Small intestine (tissue), 7 donors: ENCODE data around the gene NR4A3. TPM values are rescaled to one million over a fixed set of nuclear protein-coding genes. Genes with fewer than 3 reads are reported as not detected.

ENCODE experiments used
- DNase-seq, 2 donors: peaks; one replicate each; pipeline versions ENCODE4 v3.0.0 to v3.0.0-alpha.2; 2013
- FAIRE-seq: peaks from 2 replicates; lab custom pipeline; 2012; peaks lifted over from hg19 to GRCh38; lab: Jason Lieb, UNC
- H3K27ac ChIP-seq, 3 donors: one replicate each; pipeline ENCODE4 v1.5.1; 2013; ENCODE audit warnings: low read length in 2 of 3, mild to moderate bottlenecking in 2 of 3, control low read depth in 1 of 3, inconsistent platforms in 1 of 3, low read depth in 1 of 3, moderate library complexity in 1 of 3
- H3K27me3 ChIP-seq, 3 donors: one replicate each; pipeline ENCODE4 v1.6.1; 2013; ENCODE audit warnings: low read length in 3 of 3, inconsistent platforms in 1 of 3; ENCODE audit not compliant: control insufficient read depth in 3 of 3, insufficient read depth in 3 of 3
- H3K36me3 ChIP-seq, 3 donors: one replicate each; pipeline ENCODE4 v1.6.1; 2013; ENCODE audit warnings: low read length in 3 of 3, inconsistent platforms in 1 of 3, low read depth in 1 of 3, mild to moderate bottlenecking in 1 of 3, moderate library complexity in 1 of 3; ENCODE audit not compliant: control insufficient read depth in 3 of 3, insufficient read depth in 2 of 3
- H3K4me1 ChIP-seq, 3 donors: one replicate each; pipeline ENCODE4 v1.6.1; 2013; ENCODE audit warnings: low read length in 2 of 3, inconsistent platforms in 1 of 3, low read depth in 1 of 3, mild to moderate bottlenecking in 1 of 3, moderate library complexity in 1 of 3; ENCODE audit not compliant: control insufficient read depth in 3 of 3, insufficient read depth in 2 of 3
- H3K4me3 ChIP-seq, 3 donors: one replicate each; pipeline ENCODE4 v1.5.1; 2013; ENCODE audit warnings: low read length in 3 of 3, control low read depth in 1 of 3, inconsistent platforms in 1 of 3, low read depth in 1 of 3, mild to moderate bottlenecking in 1 of 3, moderate library complexity in 1 of 3
- H3K9me3 ChIP-seq, 2 donors: one replicate each; pipeline ENCODE4 v1.6.1; 2013; ENCODE audit warnings: low read depth in 1 of 2, low read length in 1 of 2; ENCODE audit not compliant: control insufficient read depth in 2 of 2, insufficient read depth in 1 of 2
- WGBS, 3 donors: extraction: QIAGEN DNeasy Blood & Tissue Kit; methylation state at CpG; one replicate each; pipeline ENCODE4 v1.1.7; 2013; 5-methylcytosine and 5-hydroxymethylcytosine counted together
- polyA plus RNA-seq, 4 donors: library from polyadenylated mRNA; stranded (reverse) in 3 of 4; unstranded in 1 of 4; fragments of 200-250 nt in 3 of 4; fragments of 120-200 nt in 1 of 4; gene quantifications; one replicate each; pipeline versions ENCODE4 v1.2.1 to v1.2.3, GENCODE V29; 2013
- donor health status: healthy with polysubstance abuse.
- donor health status: control.
- donor health status: control.
- donor health status: Bipolar disorder and iron deficiency.
- donor health status: healthy.

The NR4A3 gene
- polyA plus RNA-seq, 4 donors = 0.28 to 1.0 (median 0.81) TPM; not detected in 1

DNA sequence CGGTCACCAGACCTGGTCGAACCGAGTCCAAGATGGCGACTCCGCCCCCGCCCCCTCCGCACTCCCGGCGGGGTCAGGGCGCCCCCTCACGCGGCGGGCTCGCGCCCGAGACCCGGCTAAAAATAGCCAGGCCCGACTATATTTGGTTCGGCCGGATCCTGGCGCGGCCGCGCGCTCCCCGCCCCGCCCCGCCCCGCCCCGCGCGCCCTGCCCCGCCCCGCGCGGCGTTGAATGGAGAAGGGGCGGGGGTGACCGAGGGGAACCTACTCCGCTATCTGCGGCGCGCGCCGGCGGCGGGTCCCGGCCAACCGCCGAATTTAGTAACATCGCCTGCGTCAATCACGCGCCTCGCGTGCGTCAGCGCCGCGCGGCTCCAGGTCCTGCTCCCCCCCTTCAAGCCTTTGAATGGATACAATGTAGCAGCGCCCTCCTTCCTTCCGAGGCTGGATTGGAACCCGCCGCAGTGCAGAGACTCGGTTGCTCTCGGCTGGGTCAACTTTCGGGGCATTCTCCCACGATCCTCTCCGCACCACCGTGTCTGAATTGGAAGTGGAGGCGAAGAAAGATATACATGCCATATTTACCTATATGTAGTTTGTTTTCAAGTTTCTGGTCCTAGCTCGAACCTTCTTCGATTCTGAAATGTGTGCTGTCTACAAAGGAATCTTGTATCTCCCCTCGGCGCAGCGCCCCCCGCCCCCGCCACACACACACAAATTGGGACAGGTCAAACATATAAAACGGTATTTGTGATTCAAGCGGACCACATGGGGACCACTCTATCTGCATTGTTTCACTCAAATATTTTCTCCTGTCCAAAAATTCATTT, 1.6 kb upstream of the NR4A3 start:
- Histone ChIP-seq H3K27ac (peak overlapping the region; percentile 76 to 95 (median 83)), H3K4me3 (peak overlapping the region; percentile 72 to 80 (median 76)), H3K27me3 (peaks cover 0 to 43% (median 13%) of the 10 kb centered on the region in 3 donors), H3K4me1 (peaks cover 6 to 47% (median 11%) of the 10 kb centered on the region in 3 donors), H3K9me3 (no peaks in the 10 kb centered on the region), H3K36me3 (no peaks in the 10 kb centered on the region)
- DNase-seq (peak; percentile 64 to 92), FAIRE-seq (no peak)
- 0 to 1% (median 0%) methylated on average over 66 to 81 of the region's 81 CpGs for WGBS, 3 donors

DNA sequence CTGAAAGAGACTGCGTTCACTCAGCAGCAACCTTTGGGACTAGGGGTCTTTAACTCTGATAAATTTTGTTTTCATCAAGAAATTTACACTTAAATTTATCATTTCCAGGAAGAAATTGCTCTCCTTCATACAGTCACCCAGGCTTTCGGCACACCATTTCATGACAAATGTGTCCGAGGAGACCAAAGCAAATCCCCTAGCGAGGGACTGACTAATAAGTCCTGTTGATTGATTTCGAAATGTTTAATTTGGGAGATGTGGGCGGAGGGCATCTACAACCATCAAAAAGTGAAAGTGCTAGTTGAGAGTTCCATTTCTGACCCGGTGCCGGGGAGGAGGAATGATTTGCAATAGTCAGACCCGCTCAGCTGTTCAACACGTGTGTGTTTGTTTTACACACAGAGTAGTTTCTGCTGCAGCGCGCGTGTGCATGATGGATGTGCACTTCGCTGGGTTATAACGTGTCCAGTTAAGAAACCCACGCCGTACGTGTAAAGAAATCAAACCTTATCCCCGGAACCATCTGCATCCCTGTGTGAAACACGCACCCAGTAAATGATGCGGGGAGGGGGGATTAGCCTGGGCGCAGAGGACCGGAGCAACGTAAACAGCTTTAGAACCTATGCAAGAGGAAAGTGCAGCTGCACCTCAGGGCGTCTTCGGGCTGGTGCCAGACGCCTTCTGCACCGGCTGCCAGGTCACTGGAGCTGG, 845 bp upstream of the NR4A3 start:
- H3K36me3 ChIP-seq = no peaks in the 10 kb centered on the region
- peaks cover 0 to 51% (median 19%) of the 10 kb centered on the region in 3 donors for H3K27me3 ChIP-seq
- FAIRE-seq (no peak), DNase-seq (peak; percentile 54 to 79)
- peak overlapping the region; percentile 61 to 76 (median 71) for H3K4me3 ChIP-seq
- peaks cover 6 to 51% (median 11%) of the 10 kb centered on the region in 3 donors for H3K4me1 ChIP-seq
- H3K9me3 ChIP-seq = no peaks in the 10 kb centered on the region
- peak overlapping the region in 2 of 3 donors; percentile 75 to 95 for H3K27ac ChIP-seq
- 0 to 1% (median 0%) methylated on average over 28 of the region's 28 CpGs for WGBS, 3 donors

DNA sequence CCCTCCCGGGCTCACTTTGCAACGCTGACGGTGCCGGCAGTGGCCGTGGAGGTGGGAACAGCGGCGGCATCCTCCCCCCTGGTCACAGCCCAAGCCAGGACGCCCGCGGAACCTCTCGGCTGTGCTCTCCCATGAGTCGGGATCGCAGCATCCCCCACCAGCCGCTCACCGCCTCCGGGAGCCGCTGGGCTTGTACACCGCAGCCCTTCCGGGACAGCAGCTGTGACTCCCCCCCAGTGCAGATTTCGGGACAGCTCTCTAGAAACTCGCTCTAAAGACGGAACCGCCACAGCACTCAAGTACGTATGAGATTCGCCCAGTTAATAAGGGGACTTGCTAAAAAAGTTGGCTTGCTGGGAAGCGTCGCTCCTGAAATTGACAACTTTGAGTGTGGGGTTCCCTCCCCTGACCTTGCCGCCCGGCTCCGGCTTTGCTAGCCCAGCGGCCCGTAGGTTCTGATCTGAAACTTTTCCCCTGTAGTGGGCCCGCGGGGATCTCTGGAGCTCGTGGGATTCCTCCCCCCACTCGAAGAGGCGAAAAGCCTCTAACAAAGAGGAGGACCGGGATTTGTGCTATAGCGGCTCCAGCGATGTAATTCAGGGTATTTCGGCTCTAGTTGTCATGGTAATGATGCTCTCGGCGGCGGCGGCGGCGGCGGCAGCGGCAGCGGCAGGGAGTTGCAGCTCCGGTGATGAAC, 572 bp downstream of the NR4A3 start:
- Histone ChIP-seq H3K27ac (peak overlapping the region; percentile 60 to 95 (median 81)), H3K4me3 (peak overlapping the region; percentile 61 to 76 (median 71)), H3K27me3 (peaks cover 0 to 65% (median 21%) of the 10 kb centered on the region in 3 donors), H3K36me3 (no peaks in the 10 kb centered on the region), H3K9me3 (no peaks in the 10 kb centered on the region), H3K4me1 (peaks cover 6 to 51% (median 11%) of the 10 kb centered on the region in 3 donors)
- DNase-seq (no peak), FAIRE-seq (no peak)
- WGBS, 3 donors = 0 to 1% (median 0%) methylated on average over 51 of the region's 51 CpGs

DNA sequence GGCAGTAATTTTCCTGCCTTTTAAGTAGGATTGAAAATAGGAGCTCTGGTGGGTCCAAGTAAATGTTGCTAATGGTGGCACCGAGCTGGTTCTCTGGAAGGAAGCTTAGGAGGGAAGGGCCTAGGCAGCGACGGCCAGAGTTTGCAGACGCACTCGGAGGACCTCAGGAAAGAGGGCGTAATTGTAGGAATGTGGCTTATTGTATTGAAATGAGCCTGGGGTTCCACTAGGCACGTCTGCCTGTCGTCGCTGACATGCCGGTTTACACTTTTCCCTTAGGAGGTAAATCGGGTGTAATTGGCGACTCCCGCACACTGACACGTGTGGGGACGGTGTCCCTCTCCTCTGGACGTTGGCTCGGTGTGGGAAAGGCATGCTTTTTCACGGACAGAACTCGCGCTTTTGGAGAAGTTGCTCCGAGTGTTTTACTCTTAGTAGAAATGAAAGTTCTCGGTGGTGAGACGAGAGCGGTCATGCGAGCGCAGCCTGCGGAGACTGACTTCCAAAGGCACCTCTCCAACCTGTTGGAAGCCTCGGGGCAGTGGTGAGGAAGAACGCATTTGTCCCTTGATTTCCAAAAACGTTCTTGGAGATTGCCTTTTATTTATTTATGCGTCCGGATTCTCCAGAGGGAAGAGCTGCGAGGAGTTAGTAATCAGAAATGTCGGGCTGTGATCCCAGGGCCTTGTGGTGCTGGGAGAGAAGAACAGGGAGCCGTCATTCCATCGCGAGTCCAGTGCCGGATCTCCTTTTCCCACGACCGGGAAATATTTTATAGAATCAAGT, 1.3 kb downstream of the NR4A3 start:
- Histone ChIP-seq H3K4me1 (peaks cover 6 to 51% (median 11%) of the 10 kb centered on the region in 3 donors), H3K27ac (no peak overlapping the region), H3K36me3 (no peaks in the 10 kb centered on the region), H3K4me3 (peak overlapping the region in 2 of 3 donors; percentile 71 to 76), H3K9me3 (no peaks in the 10 kb centered on the region), H3K27me3 (peaks cover 0 to 72% (median 28%) of the 10 kb centered on the region in 3 donors)
- WGBS, 3 donors = 1% methylated on average over 40 of the region's 40 CpGs
- DNase-seq = peak; percentile 33 to 71
- FAIRE-seq = no peak

DNA sequence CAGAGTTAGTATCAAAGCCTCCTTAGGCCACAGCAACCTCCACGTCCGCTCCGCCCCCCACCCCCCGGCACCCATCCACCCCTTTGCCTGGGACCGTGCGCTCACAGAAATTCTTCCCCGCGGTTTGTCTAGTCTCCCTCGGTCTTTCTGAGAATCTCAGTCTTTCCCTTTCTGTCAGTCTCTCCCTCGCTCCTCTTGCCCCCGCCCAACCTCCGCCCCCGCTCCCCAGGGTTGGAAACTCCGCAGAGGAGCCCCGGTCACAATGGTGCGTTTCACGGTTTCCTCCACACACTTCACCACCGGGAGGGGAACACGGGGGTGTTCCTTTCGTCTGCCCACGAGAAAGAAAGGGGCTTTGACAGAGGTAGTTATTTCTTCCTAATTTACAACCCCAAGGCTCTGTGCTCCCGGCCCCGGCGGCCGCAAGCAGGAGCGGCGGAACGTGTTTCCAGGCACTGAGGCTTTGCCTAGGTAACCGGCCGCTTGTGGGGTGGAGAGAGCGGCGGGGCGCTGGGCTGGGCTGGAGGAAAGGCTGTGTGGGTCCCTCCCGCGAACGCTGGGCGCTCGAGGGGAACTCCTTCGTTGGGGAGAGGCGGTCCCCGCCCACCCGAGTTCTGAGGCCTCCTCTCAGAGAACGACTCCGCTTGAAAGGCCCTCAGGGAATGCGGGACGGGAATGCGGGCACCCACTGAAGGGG, 2.1 kb downstream of the NR4A3 start:
- H3K4me1 ChIP-seq = peaks cover 4 to 46% (median 11%) of the 10 kb centered on the region in 3 donors
- 1 to 2% (median 1%) methylated on average over 44 to 47 of the region's 47 CpGs for WGBS, 3 donors
- no peak overlapping the region for H3K27ac ChIP-seq
- no peak for FAIRE-seq
- H3K36me3 ChIP-seq = no peaks in the 10 kb centered on the region
- H3K27me3 ChIP-seq = peaks cover 0 to 75% (median 30%) of the 10 kb centered on the region in 3 donors
- no peaks in the 10 kb centered on the region for H3K9me3 ChIP-seq
- DNase-seq = peak; percentile 13 to 55
- H3K4me3 ChIP-seq = peak overlapping the region in 2 of 3 donors; percentile 71 to 76

DNA sequence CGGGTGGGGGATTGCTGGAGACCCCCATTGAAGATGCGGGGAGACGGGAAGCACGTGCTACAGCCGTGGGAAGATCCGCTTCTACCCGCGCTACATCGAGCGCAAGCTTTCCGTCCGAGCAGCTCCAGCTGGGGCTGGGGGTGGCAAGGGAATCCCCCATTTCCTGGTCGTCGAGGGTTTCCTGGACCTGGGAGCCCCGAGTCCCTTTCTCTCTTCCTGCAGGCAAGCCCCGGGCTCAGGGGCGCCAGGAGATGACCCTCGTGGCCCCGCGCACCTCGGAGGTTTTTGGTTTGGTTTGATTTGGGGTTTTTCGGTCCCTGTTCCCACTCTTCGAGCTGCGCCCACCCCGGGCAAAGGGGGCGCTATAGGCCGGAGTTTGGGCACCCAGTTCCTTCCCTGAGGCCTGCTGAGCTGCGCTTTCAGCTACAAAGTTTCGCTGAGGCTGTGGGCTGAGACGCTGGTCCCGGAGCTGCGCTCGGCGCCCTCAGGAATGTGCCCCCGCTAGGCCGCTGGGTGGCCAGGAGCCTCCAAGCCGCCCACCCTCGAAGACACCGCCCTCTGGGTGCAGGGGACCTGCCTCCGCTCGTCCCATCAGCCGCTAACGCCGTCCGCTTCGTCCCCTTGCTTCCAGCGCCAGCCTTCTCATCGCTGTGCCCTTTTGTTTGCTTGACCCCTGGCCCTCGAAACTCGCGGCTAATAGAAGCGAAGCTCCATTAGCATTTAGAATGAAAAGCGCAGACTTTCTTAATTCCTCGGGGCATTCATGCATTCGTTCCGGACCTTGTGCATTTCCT, 2.9 kb downstream of the NR4A3 start:
- DNase-seq (peak; percentile 24 to 63), FAIRE-seq (no peak)
- peaks cover 4 to 44% (median 11%) of the 10 kb centered on the region in 3 donors for H3K4me1 ChIP-seq
- peaks cover 2 to 83% (median 37%) of the 10 kb centered on the region in 3 donors for H3K27me3 ChIP-seq
- no peaks in the 10 kb centered on the region for H3K36me3 ChIP-seq
- no peaks in the 10 kb centered on the region for H3K9me3 ChIP-seq
- WGBS, 3 donors = 2 to 4% (median 2%) methylated on average over 49 to 56 of the region's 56 CpGs
- H3K27ac ChIP-seq = no peak overlapping the region
- peak overlapping the region in 2 of 3 donors; percentile 28 to 71 for H3K4me3 ChIP-seq
